Measurements from ENCODE around the gene ZBTB16. TPM values are rescaled to one million over a fixed set of nuclear protein-coding genes. Genes with fewer than 3 reads are reported as not detected.

The ZBTB16 gene
- total and polyA plus RNA-seq, 2 experiments from 2014 or later = 0.29 to 1.4 TPM

- no peaks in the 10 kb centered on the region for H4K20me1 ChIP-seq (replicated peaks; ENCODE audit: insufficient read depth)
- H3K4me1 ChIP-seq (ENCODE audit: insufficient read depth) = peaks cover 3% of the 10 kb centered on the region
- no peak overlapping the region for H3K4me2 ChIP-seq
- TF ChIP-seq, protein P1, sequence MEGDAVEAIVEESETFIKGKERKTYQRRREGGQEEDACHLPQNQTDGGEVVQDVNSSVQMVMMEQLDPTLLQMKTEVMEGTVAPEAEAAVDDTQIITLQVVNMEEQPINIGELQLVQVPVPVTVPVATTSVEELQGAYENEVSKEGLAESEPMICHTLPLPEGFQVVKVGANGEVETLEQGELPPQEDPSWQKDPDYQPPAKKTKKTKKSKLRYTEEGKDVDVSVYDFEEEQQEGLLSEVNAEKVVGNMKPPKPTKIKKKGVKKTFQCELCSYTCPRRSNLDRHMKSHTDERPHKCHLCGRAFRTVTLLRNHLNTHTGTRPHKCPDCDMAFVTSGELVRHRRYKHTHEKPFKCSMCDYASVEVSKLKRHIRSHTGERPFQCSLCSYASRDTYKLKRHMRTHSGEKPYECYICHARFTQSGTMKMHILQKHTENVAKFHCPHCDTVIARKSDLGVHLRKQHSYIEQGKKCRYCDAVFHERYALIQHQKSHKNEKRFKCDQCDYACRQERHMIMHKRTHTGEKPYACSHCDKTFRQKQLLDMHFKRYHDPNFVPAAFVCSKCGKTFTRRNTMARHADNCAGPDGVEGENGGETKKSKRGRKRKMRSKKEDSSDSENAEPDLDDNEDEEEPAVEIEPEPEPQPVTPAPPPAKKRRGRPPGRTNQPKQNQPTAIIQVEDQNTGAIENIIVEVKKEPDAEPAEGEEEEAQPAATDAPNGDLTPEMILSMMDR (conservative IDR thresholded peaks at IDR 0.05; ENCODE audit: low read depth in 2 of 2) = peak in 1 of 2 experiments; percentile 28; a peak in 1 of 4 replicates
- no peak for TF ChIP-seq ZNF114 (CRISPR knock-in tag; IDR thresholded peaks at IDR 0.05)
- peaks cover 9% of the 10 kb centered on the region for H3K4me1 Mint-ChIP-seq
- no peaks in the 10 kb centered on the region for H3K9me3 Mint-ChIP-seq
- ATAC-seq (no peak), DNase-seq (ENCODE audit: low spot score) (no peak)
- H3K36me3 ChIP-seq (ENCODE audit: insufficient read depth) = no peaks in the 10 kb centered on the region
- H3K27me3 ChIP-seq (ENCODE audit: insufficient read depth) = no peaks in the 10 kb centered on the region
- H3K4me3 ChIP-seq = no peak overlapping the region
- H3K79me2 ChIP-seq (replicated peaks; ENCODE audit: insufficient read depth) = no peaks in the 10 kb centered on the region
- H2AFZ ChIP-seq = no peak overlapping the region
- no peaks in the 10 kb centered on the region for H3K36me3 Mint-ChIP-seq (ENCODE audit: low read depth)
- H3K27ac Mint-ChIP-seq = no peak overlapping the region
- no peak overlapping the region for H3K27ac ChIP-seq (ENCODE audit: low read depth)
- peaks cover 4% of the 10 kb centered on the region for H3K27me3 Mint-ChIP-seq (ENCODE audit: insufficient read depth, low read depth, poor library complexity)
- no peaks in the 10 kb centered on the region for H3F3A ChIP-seq (replicated peaks; ENCODE audit: low read depth)
- no peaks in the 10 kb centered on the region for H3K9me2 ChIP-seq (ENCODE audit: insufficient read depth)
- H3K4me3 Mint-ChIP-seq = no peak overlapping the region
Observed at GRCh38 chr11:114246321-114247069, 187.0 kb downstream of the ZBTB16 start.

- Histone ChIP-seq H3K27ac (ENCODE audit: low read depth) (no peak overlapping the region), H3K27me3 (ENCODE audit: insufficient read depth) (no peaks in the 10 kb centered on the region), H4K20me1 (replicated peaks; ENCODE audit: insufficient read depth) (no peaks in the 10 kb centered on the region), H3K4me1 (ENCODE audit: insufficient read depth) (peaks cover 5% of the 10 kb centered on the region), H3K9me2 (ENCODE audit: insufficient read depth) (no peaks in the 10 kb centered on the region), H3K79me2 (replicated peaks; ENCODE audit: insufficient read depth) (no peaks in the 10 kb centered on the region), H3K4me2 (no peak overlapping the region), H2AFZ (no peak overlapping the region), H3K36me3 (ENCODE audit: insufficient read depth) (no peaks in the 10 kb centered on the region), H3F3A (replicated peaks; ENCODE audit: low read depth) (no peaks in the 10 kb centered on the region), H3K4me3 (no peak overlapping the region)
- Mint-ChIP-seq H3K27me3 (ENCODE audit: insufficient read depth, low read depth, poor library complexity) (peaks cover 4% of the 10 kb centered on the region), H3K36me3 (ENCODE audit: low read depth) (no peaks in the 10 kb centered on the region), H3K4me1 (peaks cover 16% of the 10 kb centered on the region), H3K4me3 (no peak overlapping the region), H3K9me3 (no peaks in the 10 kb centered on the region), H3K27ac (no peak overlapping the region)
- DNase-seq (ENCODE audit: low spot score) = no peak
- no peak for ATAC-seq
- no peak for TF ChIP-seq EZH2 (IDR thresholded peaks at IDR 0.05; ENCODE audit: low read depth, unreplicated experiment)
- TF ChIP-seq, protein P2, sequence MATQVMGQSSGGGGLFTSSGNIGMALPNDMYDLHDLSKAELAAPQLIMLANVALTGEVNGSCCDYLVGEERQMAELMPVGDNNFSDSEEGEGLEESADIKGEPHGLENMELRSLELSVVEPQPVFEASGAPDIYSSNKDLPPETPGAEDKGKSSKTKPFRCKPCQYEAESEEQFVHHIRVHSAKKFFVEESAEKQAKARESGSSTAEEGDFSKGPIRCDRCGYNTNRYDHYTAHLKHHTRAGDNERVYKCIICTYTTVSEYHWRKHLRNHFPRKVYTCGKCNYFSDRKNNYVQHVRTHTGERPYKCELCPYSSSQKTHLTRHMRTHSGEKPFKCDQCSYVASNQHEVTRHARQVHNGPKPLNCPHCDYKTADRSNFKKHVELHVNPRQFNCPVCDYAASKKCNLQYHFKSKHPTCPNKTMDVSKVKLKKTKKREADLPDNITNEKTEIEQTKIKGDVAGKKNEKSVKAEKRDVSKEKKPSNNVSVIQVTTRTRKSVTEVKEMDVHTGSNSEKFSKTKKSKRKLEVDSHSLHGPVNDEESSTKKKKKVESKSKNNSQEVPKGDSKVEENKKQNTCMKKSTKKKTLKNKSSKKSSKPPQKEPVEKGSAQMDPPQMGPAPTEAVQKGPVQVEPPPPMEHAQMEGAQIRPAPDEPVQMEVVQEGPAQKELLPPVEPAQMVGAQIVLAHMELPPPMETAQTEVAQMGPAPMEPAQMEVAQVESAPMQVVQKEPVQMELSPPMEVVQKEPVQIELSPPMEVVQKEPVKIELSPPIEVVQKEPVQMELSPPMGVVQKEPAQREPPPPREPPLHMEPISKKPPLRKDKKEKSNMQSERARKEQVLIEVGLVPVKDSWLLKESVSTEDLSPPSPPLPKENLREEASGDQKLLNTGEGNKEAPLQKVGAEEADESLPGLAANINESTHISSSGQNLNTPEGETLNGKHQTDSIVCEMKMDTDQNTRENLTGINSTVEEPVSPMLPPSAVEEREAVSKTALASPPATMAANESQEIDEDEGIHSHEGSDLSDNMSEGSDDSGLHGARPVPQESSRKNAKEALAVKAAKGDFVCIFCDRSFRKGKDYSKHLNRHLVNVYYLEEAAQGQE (IDR thresholded peaks at IDR 0.05; ENCODE audit: unreplicated experiment) = no peak
- TF ChIP-seq, protein P1 (conservative IDR thresholded peaks at IDR 0.05; ENCODE audit: low read depth in 2 of 2) = no peak
- no peak for TF ChIP-seq POLR2AphosphoS5 (IDR thresholded peaks at IDR 0.05; ENCODE audit: low read depth)
- TF ChIP-seq ETS1 (IDR thresholded peaks at IDR 0.05) = no peak
- TF ChIP-seq EZH2phosphoT487 (IDR thresholded peaks at IDR 0.05; ENCODE audit: unreplicated experiment) = no peak
Observed at GRCh38 chr11:114247070-114247789, 187.7 kb downstream of the ZBTB16 start.

All from GM23338 (cell line).